SU-DHL-6 (cell line): ENCODE measurements around the gene FOXF2.

Experiments
- H2AFZ ChIP-seq: fragments of 200-600 bp; sonication (generic); 2 replicates; pipeline ENCODE4 v1.6.1; 2014; ENCODE audit warnings: low read depth, mild to moderate bottlenecking, moderate library complexity, mixed read lengths, antibody characterized with exemption, low read length; ENCODE audit not compliant: severe bottlenecking
- H3F3A ChIP-seq: fragments of 200-600 bp; shearing (Covaris generic); 2 replicates; pipeline ENCODE4 v1.6.0; 2016; ENCODE audit warnings: antibody characterized with exemption, mild to moderate bottlenecking; ENCODE audit not compliant: insufficient read depth
- H3K27ac ChIP-seq: fragments of 200-600 bp; sonication (generic); 2 replicates; pipeline ENCODE4 v1.5.1; 2016; ENCODE audit warnings: low read depth, mild to moderate bottlenecking, low read length, moderate library complexity, mixed read lengths
- H3K27me3 ChIP-seq: fragments of 200-600 bp; sonication (generic), shearing (Covaris generic); 2 replicates; pipeline ENCODE4 v1.6.0; 2014; ENCODE audit warnings: mild to moderate bottlenecking, low read length
- H3K36me3 ChIP-seq: fragments of 200-600 bp; sonication (generic); 2 replicates; pipeline ENCODE4 v1.6.1; 2014; ENCODE audit warnings: mild to moderate bottlenecking, low read length, mixed read lengths
- H3K4me2 ChIP-seq: fragments of 300-600, 200-600 bp; shearing (Covaris generic), sonication (generic); 2 replicates; pipeline ENCODE4 v1.6.0; 2014; ENCODE audit warnings: low read length, low read depth, mild to moderate bottlenecking; ENCODE audit not compliant: poor library complexity, severe bottlenecking
- H3K4me3 ChIP-seq: fragments of 200-600 bp; sonication (generic); 2 replicates; pipeline ENCODE4 v1.5.1; 2014; ENCODE audit warnings: antibody characterized with exemption, low read length, mild to moderate bottlenecking, mixed read lengths; ENCODE audit not compliant: insufficient read depth, poor library complexity, severe bottlenecking
- H3K79me2 ChIP-seq: fragments of 200-600 bp; sonication (generic); 2 replicates; pipeline ENCODE4 v1.6.1; 2014; ENCODE audit warnings: mild to moderate bottlenecking, low read length, moderate library complexity; ENCODE audit not compliant: insufficient read depth
- H3K9ac ChIP-seq: fragments of 200-600 bp; sonication (generic); 2 replicates; pipeline ENCODE4 v1.7.0; 2014; ENCODE audit warnings: mild to moderate bottlenecking, low read length
- H3K9me2 ChIP-seq: fragments of 200-600 bp; sonication (generic); replicated peaks from 2 replicates; pipeline ENCODE4 v1.6.1; 2014; ENCODE audit warnings: low read length; ENCODE audit not compliant: insufficient read depth
- H3K9me3 ChIP-seq: fragments of 200-600 bp; sonication (generic); 2 replicates; pipeline ENCODE4 v1.6.1; 2014; ENCODE audit warnings: low read length, mixed read lengths; ENCODE audit not compliant: insufficient read depth
- H4K20me1 ChIP-seq: fragments of 200-600 bp; sonication (generic); 2 replicates; pipeline ENCODE4 v1.6.1; 2014; ENCODE audit warnings: low read depth, mild to moderate bottlenecking, antibody characterized with exemption, low read length, moderate library complexity, mixed read lengths
- CTCF ChIP-seq: fragments of 200-600 bp; sonication (generic); IDR thresholded peaks from one replicate; pipeline ENCODE4 v1.5.1; 2017; ENCODE audit warnings: antibody characterized with exemption, mild to moderate bottlenecking, low read length, moderate library complexity; ENCODE audit not compliant: insufficient read depth, poor library complexity, severe bottlenecking
- EZH2phosphoT487 ChIP-seq: fragments of 200-600 bp; sonication (generic), shearing (Covaris generic); conservative IDR thresholded peaks from 2 replicates; pipeline ENCODE4 v1.6.1; 2018; ENCODE audit warnings: mild to moderate bottlenecking, antibody characterized with exemption, low read length, moderate library complexity, mixed read lengths

FOXF2 gene

GRCh38 chr6:1402868-1403267 is 13.5 kb downstream of the FOXF2 start:
- Histone ChIP-seq H3K79me2 (no peaks in the 10 kb centered on the region), H3K27me3 (no peaks in the 10 kb centered on the region), H4K20me1 (no peaks in the 10 kb centered on the region), H3K4me2 (no peak overlapping the region), H2AFZ (no peak overlapping the region), H3K36me3 (no peaks in the 10 kb centered on the region), H3K4me3 (no peak overlapping the region), H3K9ac (no peak overlapping the region), H3K9me2 (no peaks in the 10 kb centered on the region), H3F3A (no peaks in the 10 kb centered on the region), H3K27ac (no peak overlapping the region), H3K9me3 (no peaks in the 10 kb centered on the region)
- TF ChIP-seq EZH2phosphoT487 (no peak), CTCF (no peak)

GRCh38 chr6:1403851-1404712 is 14.7 kb downstream of the FOXF2 start:
- TF ChIP-seq EZH2phosphoT487 (no peak), CTCF (no peak)
- Histone ChIP-seq H3K27ac (no peak overlapping the region), H3F3A (no peaks in the 10 kb centered on the region), H3K4me2 (no peak overlapping the region), H3K27me3 (no peaks in the 10 kb centered on the region), H3K9me2 (no peaks in the 10 kb centered on the region), H4K20me1 (no peaks in the 10 kb centered on the region), H3K36me3 (no peaks in the 10 kb centered on the region), H3K9me3 (no peaks in the 10 kb centered on the region), H3K4me3 (no peak overlapping the region), H3K9ac (no peak overlapping the region), H3K79me2 (no peaks in the 10 kb centered on the region), H2AFZ (no peak overlapping the region)

GRCh38 chr6:1404713-1405098 is 15.3 kb downstream of the FOXF2 start:
- Histone ChIP-seq H3K27ac (no peak overlapping the region), H3K27me3 (no peaks in the 10 kb centered on the region), H4K20me1 (no peaks in the 10 kb centered on the region), H3K4me2 (no peak overlapping the region), H3K79me2 (no peaks in the 10 kb centered on the region), H3K9me3 (no peaks in the 10 kb centered on the region), H3F3A (no peaks in the 10 kb centered on the region), H2AFZ (no peak overlapping the region), H3K36me3 (no peaks in the 10 kb centered on the region), H3K4me3 (no peak overlapping the region), H3K9ac (no peak overlapping the region), H3K9me2 (no peaks in the 10 kb centered on the region)
- TF ChIP-seq CTCF (no peak), EZH2phosphoT487 (no peak)
